PFSK-1 (cell line): ENCODE measurements around the gene ILK.

ENCODE experiments used
- FOXP2 ChIP-seq: optimal IDR thresholded peaks from 2 replicates; pipeline ENCODE3; 2011; ENCODE audit warnings: borderline replicate concordance, control low read depth, inconsistent platforms; ENCODE audit not compliant: insufficient read depth; ENCODE audit errors: extremely low read length, extremely low read depth
- POLR2AphosphoS5 ChIP-seq: IDR thresholded peaks from 2 replicates; pipeline ENCODE4 v1.6.1; 2012; ENCODE audit warnings: low read depth, mild to moderate bottlenecking, control low read depth, low read length, moderate library complexity
- REST ChIP-seq, 2 experiments: IDR thresholded peaks; 2 replicates each; pipeline versions ENCODE4 v1.6.1 to v1.8.0; 2011 to 2012; ENCODE audit warnings: low read depth in 2 of 2, low read length in 2 of 2, control low read depth in 1 of 2, inconsistent platforms in 1 of 2, mild to moderate bottlenecking in 1 of 2, moderate library complexity in 1 of 2; ENCODE audit not compliant: insufficient read depth in 1 of 2
- SIN3A ChIP-seq: IDR thresholded peaks from 2 replicates; pipeline ENCODE4 v1.6.1; 2012; ENCODE audit warnings: mild to moderate bottlenecking, low read length, moderate library complexity, borderline replicate concordance; ENCODE audit not compliant: insufficient read depth
- TAF1 ChIP-seq: IDR thresholded peaks from 2 replicates; pipeline ENCODE4 v1.6.1; 2012; ENCODE audit warnings: low read length, control low read depth, borderline replicate concordance; ENCODE audit not compliant: insufficient read depth

The ILK gene

GRCh38 chr11:6623391-6624363 lies 20.1 kb downstream of the ILK start:
- no peak for TF ChIP-seq FOXP2
- no peak for TF ChIP-seq TAF1
- no peak for TF ChIP-seq SIN3A
- no peak for TF ChIP-seq REST (IDR thresholded peaks at IDR 0.05; ENCODE audit: insufficient read depth in 1 of 2, low read depth in 2 of 2, low read length in 2 of 2)
- TF ChIP-seq POLR2AphosphoS5: no peak

GRCh38 chr11:6625156-6625831 lies 21.7 kb downstream of the ILK start:
- TF ChIP-seq FOXP2 (no peak), SIN3A (no peak), REST (IDR thresholded peaks at IDR 0.05; ENCODE audit: insufficient read depth in 1 of 2, low read depth in 2 of 2, low read length in 2 of 2) (no peak), TAF1 (no peak), POLR2AphosphoS5 (no peak)

GRCh38 chr11:6625832-6626420 lies 22.4 kb downstream of the ILK start:
- TF ChIP-seq POLR2AphosphoS5 (no peak), SIN3A (no peak), REST (IDR thresholded peaks at IDR 0.05; ENCODE audit: insufficient read depth in 1 of 2, low read depth in 2 of 2, low read length in 2 of 2) (no peak), FOXP2 (no peak), TAF1 (no peak)

- TF ChIP-seq FOXP2 (no peak), SIN3A (no peak), POLR2AphosphoS5 (no peak), TAF1 (no peak)
Measured at GRCh38 chr11:6626971-6627761, 23.6 kb downstream of the ILK start.

GRCh38 chr11:6627762-6628241 lies 24.2 kb downstream of the ILK start:
- TF ChIP-seq POLR2AphosphoS5 (no peak), TAF1 (no peak), FOXP2 (no peak), SIN3A (no peak), REST (IDR thresholded peaks at IDR 0.05; ENCODE audit: insufficient read depth in 1 of 2, low read depth in 2 of 2, low read length in 2 of 2) (no peak)
